Left forelimb (tissue), 1 donor: Measurements from ENCODE around the gene GEMIN2.
"Not testable (repeated sequence)": the region's sequence is repeated elsewhere in the genome, so short reads cannot be mapped to it uniquely, and the experiment has no call there.

Experiments used
- DNase-seq: peaks from one replicate; pipeline ENCODE4 v3.0.0-alpha.2; 2018; ENCODE audit warnings: low spot score

Gene GEMIN2, protein sequence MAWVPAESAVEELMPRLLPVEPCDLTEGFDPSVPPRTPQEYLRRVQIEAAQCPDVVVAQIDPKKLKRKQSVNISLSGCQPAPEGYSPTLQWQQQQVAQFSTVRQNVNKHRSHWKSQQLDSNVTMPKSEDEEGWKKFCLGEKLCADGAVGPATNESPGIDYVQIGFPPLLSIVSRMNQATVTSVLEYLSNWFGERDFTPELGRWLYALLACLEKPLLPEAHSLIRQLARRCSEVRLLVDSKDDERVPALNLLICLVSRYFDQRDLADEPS

DNA sequence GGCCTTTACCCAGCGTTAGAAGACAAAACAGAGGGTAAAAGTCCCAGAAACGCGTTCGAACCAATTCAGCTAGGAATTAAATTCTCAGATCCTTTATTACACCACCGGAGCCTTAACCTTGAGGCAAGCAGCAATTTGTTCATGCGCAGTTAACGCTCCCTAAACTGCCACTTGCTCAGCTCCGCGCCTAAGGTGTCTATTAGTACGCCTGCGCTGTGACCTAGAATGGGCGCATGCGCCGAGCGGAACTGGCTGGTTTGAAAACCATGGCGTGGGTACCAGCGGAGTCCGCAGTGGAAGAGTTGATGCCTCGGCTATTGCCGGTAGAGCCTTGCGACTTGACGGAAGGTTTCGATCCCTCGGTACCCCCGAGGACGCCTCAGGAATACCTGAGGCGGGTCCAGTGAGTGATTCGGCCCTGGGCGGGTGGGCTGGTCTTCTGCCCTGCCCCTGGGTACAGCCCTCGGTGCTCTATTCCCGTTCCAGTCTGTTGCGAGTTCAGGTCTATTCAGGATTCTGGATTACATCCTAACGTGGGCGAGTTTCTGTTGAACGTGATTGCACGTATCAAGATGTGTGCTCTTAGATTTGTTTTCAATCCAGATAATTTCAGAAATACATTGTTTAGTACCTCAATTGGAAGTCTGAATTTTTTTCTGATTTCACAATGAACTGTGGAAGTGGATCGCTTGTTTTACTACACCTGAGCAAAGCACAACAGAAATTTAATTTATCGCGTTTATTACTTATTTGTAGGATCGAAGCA, at the start of gene GEMIN2:
GEMIN2 (plus strand) TSS at position 251 of the 766 bp plus-strand sequence; CDS start at position 267, 16 bp downstream.
- peak; percentile 92 for DNase-seq

DNA sequence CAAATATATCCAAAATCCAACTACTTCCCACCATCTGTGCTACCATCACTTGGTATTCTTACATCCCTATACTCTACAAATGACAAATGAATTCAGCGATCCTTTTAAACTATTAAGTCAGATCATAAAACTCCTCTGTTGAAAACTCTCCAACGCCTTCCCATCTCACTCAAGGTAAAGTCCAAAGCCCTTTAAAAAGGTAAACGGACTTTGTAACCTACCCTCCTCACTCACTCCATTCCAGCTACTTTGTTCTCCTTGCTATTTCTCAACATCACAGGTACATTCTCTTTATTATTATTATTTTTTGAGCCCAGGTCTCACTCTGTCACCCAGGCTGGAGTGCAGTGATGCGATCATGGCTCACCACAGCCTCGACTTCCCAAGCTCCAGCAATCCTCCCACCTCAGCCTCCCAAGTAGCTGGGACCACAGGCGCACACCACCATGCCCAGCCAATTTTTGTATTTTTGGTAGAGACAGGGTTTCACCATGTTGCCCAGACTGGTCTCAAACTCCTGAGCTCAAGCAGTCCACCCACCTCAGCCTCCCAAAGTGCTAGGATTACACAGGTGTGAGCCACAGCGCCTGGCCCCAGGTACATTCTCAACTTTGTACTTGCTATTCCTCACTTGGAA, 44.8 kb upstream of the GEMIN2 start:
- DNase-seq, result not testable (repeated sequence)

DNA sequence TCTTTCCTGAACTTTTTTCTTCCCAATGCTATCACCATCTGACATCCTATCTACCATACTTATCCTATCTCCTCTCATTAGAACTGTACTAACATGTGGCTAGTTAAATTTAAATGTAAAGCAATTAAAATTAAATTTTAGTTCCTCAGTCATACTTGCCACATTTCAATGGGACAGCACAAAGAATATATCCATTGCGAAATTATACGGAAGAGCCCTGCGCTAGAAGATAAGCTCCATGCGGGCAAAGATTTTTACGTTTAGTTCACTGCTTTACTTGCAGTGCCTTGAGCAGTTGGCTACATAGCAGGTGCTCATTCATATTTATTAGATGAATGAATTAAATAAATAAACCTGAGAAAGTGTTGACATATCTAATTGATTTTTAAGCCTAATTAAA, 44.2 kb upstream of the GEMIN2 start:
- DNase-seq, result no peak

DNA sequence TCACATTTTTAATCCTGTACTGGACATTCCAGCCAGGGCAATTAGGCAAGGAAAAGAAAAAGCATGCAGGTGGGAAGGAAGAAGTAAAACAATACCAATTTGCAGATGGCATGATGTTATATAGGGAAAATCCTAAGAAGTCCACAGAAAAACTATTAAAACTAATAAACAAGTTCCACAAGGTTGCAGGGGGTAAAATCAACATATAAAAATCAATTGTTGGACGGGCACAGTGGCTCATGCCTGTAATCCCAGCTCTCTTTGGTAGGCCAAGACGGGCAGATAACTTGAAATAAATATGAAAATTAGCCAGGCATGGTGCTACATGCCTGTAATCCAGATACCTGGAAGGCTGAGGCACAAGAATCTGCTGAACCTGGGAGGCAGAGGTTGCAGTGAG, 43.0 kb upstream of the GEMIN2 start:
- no peak for DNase-seq

DNA sequence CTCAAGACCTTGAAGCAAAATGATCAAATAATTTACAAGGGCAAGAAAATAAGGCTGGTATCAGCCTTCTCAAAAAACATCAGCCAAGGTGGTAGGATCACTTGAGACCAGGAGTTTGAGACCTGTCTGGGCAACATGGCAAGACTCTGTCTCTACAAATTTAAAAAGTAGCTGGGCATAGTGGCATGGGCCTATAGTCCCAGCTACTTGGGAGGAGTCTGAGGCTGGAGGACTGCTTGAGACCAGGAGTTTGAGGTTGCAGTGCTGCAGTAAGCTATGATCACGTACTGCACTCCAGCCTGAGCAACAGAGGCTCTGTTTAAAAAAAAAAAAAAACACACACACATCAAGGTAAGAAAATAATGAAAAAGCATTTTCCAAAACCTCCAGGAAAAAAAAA, 33.2 kb upstream of the GEMIN2 start:
- DNase-seq, result no peak

DNA sequence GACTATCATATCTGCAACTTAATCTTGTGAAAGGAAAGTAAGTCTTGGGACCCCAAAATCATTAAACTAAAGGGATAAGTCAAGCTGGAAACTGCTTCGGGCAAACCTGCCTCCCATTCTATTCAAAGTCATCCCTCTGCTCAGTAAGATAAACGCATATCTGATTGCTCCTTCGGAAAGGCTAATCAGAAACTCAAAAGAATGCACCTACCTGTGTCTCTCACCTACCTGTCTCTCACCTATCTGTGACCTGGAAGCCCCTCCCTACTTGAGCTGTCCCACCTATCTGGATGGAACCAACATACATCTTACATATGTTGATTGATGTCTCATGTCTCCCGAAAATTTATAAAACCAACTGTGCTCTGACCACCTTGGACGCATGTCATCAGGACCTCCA, 31.0 kb upstream of the GEMIN2 start:
- no peak for DNase-seq

DNA sequence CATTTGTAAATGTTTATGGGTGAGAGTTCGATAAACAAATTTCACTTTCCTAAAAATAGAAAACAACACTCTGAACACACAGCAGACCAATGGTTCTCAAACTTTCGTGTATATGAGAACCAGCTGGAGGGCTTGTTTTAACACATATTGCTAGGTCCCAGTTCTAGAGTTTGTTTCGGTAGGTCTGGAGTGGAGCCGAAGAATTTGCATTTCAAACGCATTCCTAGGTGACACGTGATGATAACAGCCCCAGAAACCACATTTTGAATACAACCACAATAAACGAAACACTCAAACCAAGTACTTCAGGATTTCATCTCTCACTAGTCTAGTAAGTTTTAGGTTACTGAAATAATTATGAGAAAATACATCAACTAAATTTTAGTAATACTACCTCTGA, 28.2 kb upstream of the GEMIN2 start:
- DNase-seq, result no peak

DNA sequence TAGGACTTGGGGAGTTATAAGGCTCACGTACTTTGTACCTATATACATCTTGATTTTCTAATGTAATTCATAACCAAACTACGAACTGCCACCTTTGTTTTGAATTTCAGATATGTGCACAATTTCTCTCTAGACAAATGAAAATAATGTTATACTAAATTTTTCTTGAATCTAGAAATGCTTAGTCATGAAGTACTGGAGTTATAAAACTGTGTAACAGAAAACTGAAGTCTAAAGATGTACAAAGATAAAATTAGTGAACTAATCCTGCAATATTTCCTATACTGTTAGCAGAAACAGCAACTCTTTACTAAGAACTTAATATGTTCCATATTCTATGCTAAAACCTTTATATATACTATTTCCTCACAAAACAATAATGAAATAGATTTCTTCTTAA, 26.6 kb upstream of the GEMIN2 start:
- no peak for DNase-seq

DNA sequence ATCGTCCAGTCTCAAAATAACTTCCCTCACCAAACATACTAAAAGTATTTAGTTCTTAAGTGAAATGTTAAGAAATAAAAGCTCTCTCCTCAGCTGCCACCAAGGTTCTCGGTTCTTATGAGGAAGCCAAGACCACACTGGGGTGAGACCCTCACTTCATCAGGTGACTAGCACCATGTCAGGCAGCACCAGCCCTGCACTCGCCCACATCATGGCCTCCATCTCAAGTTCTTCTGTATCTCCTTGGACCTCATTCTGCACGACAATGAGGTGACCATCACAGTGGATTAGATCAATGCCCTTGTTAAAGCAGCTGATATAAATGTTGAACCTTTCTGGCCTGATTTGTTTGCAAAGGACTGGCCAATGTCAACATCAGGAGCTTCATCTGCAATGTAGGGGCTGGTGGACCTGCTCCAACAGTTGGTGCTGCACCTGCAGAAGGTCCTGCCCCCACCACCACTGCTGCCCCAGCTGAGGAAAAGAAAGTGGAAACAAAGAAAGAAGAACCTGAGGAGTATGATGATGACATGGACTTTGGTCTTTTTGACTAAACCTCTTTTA, 23.5 kb upstream of the GEMIN2 start:
- no peak for DNase-seq

DNA sequence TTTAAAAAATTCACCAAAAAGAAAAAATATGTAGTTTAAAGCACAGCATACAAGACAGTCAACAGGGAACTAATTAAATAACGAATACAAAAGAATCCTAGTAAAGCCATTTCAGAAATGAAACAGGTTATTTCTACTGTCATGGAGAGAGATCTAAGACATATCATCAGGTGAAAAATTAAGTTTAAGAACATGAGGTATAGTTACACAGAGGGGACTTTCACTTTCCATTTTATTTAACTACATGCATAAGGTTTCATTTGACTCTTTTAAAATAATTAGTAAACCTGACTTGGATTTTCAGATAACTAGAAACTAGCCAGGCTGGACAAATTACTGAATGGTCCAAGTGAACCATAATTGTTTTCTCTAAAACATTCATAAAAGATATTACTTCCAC, 22.4 kb upstream of the GEMIN2 start:
- DNase-seq, result no peak

DNA sequence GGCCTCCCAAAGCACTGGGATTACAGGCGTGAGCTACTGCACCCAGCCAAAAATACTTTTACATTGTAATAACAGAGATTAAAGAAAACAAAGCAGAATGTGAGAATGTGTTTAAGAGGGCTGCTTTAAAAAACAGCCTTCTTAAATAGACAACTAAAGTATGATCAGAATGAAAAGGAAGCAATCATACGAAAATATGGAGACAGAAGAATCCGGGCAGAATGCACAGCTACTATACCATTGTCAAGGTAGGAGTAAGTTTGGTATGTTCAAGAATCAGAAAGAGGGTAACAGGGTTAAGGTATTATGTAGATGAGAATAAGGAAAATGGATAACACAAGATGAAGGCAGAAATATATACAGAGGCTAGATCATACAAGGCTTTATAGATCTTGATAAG, 19.6 kb upstream of the GEMIN2 start:
- DNase-seq, result no peak

DNA sequence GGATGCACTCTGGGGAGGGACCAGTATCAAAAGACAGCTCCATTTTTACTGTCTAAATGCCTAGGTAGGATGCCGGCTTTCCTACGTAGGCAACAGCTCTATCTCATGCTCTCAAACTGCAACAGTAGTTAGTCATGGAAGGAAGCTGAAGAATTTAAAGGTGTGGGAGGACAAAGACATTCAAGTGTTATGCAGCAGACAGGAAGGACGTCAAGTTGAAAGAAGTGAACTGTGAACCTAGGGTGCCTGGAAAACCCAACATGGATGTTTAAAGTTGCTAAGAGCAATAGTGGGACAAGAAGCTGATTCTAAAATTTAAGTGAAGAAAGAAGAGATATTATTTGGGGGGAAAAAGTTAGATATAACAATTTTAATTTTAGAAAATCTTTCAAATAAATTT, 17.0 kb upstream of the GEMIN2 start:
- DNase-seq, result no peak

DNA sequence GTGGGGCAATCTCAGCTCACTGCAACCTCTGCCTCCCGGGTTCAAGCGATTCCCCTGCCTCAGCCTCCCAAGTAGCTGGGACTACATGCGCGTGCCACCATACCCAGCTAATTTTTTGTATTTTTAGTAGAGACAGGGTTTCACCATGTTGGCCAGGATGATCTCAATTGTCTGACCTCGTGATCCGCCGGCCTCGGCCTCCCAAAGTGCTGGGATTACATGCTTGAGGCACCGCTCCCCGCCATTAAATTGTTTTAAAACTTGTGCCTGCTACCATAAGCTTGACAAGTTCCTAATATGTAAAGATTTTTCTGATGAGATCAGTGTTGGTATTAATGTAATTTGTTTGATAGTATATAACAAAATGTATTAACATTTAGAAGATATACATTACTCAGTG, 14.9 kb upstream of the GEMIN2 start:
- not testable (repeated sequence) for DNase-seq

DNA sequence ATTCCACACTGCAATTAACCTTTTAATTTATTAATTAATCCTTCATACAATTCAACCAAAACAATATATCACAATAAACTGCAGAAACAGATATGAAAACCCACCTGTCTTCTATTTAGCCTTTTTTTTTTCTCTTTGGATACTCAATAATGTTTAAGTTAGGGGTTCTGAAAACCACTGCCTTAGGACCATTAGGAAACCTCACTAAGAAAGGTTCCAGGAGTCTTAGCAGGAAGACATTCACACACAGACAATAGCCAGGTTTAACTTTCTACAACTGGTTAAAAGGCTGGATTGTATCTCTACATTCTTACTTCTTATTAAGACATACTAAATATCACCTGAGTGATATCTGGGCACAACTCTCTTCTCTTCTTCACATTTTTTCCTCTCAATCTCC, 14.4 kb upstream of the GEMIN2 start:
- DNase-seq, result no peak

DNA sequence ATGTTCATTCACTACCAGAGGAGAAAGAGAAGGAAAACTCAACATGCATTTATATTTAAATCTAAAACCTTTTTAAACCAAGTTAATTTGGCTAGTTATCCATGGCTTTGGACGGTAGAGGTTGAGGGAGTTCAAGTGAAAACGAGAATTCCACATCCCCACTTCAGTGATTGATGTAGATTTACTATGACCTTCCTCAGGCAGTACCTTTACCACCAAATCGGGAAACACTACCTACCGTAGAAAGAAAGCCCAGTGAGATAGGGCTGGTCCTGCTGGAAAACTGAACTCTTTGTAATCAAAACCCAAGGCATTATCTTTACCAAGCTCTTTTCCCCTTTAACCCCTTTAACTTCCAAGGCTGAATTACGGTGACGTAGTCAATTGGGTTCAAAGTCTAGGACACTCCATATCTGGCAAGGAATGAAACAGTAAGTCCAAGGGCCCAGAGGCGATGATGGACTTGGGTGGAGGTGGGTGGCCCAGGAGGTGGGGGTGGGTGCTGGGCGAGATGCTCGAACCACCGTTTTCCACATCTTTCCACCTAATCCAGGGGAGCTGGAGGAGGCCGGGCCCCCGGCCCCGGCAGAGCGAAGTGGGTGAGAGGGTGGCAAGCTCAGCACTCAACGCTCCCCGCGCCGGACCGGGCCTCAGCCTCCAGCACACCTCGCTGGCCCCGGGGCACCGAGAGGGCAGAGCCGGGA, 11.7 kb upstream of the GEMIN2 start:
- no peak for DNase-seq

DNA sequence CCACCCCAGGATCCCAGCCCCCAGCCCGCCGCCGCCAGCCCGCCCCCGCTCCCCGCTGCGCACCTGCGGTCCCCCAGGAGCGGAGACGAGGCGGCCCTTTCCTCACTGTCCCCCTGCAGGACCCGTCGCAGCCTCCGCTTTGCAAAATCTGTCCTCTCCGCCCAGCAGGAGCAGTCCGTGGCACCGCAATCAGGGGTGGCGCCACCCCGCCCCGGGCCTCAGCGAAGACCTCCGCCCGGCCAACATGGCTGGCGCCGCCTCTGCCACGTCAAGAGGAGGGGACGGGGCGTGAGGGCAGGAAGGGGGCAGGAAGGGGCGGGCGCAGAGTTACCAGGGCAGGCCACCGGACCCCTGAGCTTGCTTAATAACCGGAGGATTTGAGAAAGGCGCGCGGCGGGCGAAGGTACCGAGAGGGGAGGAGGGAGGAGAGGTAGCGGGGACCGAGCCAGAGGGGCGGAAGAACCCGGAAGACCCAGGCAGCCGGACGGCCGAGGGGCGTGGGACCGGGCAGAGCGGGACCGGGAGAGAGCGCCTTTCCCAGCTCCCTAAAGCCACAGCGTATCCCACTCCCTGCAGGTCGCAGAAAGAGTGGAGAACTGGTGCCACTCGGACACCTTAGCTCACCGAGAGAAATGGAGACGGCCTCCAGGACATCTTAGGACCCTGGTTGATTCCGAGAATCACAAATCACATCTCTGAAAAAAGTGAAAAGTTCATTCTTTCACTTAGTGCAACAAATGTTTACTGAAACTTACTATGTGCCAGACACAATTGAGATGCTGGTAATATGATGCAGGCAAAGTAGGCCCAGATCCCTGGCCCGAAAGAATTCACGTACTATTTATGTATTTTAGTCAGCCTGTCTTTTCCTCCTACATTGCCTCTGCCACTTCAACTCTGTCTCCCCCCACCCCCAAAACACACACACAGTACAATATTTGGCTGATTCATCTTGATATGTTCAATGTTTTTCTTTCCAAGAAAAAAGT, 10.9 kb upstream of the GEMIN2 start, which contains the start of gene SEC23A:
SEC23A (minus strand) TSS at position 267 of the 989 bp plus-strand sequence. CDS start 7,117 bp downstream, outside the sequence.
- peak; percentile 95 for DNase-seq

DNA sequence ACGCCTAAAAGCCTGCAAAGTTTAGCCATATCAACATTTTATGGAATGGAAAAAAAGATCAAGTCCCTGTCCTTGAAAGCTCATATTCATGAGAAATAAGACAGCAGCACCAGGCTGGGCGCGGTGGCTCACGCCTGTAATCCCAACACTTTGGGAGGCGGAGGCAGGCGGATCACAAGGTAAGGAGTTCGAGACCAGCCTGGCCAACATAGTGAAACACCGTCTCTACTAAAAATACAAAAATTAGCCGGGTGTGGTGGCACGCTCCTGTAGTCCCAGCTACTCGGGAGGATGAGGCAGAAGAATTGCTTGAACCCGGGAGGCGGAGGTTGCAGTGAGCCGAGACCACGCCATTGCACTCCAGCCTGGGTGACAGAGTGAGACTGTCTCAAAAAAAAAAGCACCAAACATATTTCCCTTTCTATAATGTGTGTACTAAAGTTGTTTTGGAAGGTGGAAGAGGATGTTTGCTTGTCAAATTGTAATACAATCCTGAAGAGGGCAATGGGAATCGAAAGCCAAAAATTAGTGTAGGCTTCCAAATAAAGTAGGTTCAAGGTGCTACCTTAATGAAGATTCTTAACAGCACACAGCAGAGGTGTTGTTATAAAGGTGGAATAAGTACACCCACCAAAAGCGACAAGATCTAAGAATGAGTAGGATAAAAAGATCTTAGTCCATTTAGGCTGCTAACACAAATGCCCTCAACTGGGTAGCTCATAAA, 9.9 kb upstream of the GEMIN2 start:
- DNase-seq, result not testable (repeated sequence)

DNA sequence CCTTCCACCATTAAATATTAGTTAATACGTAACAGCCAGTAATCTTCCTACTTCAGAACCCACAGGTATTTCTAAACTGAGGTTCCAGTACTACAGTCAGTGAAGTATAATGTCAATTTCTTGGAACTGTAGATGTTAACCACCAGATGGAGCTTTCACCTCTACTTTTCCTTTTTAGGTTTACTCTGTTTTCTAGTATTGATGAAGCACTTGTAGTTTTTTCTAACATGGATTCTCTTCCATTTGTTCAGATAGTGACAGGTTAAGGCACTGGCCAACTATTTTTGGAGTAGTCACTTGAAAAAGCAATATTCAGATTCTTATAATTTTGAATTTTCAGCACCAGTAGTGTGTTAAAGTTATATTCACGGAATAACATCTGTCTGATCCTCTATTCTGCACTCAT, 6.5 kb upstream of the GEMIN2 start:
- DNase-seq, result no peak

DNA sequence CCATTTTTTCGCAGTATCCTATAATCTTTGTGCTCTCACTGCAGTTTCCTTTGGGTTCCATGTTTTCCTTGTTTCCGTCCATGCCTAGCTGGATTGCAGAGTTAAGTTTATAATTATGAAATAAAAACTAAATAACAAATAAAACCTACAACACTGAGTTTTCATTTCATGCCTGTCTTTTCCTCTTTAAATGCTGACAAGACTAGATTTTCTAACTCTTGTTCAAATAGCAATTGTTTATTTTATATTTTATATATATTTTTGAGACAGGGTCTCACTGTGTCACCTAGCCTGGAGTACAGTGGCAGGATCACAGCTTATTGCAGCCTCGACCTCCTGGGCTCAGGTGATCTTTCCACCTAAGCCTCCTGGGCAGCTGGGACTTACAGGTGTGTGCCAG, 5.3 kb upstream of the GEMIN2 start:
- no peak for DNase-seq
